ENCODE measurements around the gene LBR.

LBR gene

GRCh38 chr1:225366018-225366417 is 61.8 kb downstream of the LBR start:
- no peak for DNase-seq (ENCODE audit: low read depth)
- no peak overlapping the region for H3K4me3 ChIP-seq (replicated peaks; ENCODE audit: low read depth, low read length)
- no peak for TF ChIP-seq CTCF (IDR thresholded peaks at IDR 0.05; ENCODE audit: low read length, missing control alignments)

GRCh38 chr1:225364439-225364838 is 63.4 kb downstream of the LBR start:
- no peak for DNase-seq (ENCODE audit: low read depth)
- TF ChIP-seq CTCF (IDR thresholded peaks at IDR 0.05; ENCODE audit: low read length, missing control alignments): no peak
- H3K4me3 ChIP-seq (replicated peaks; ENCODE audit: low read depth, low read length): no peak overlapping the region

- DNase-seq (ENCODE audit: low read depth): no peak
- H3K4me3 ChIP-seq (replicated peaks; ENCODE audit: low read depth, low read length): no peak overlapping the region
- no peak for TF ChIP-seq CTCF (IDR thresholded peaks at IDR 0.05; ENCODE audit: low read length, missing control alignments)
Observed at GRCh38 chr1:225362805-225363204, 65.0 kb downstream of the LBR start.

GRCh38 chr1:225361176-225361575 is 66.7 kb downstream of the LBR start:
- DNase-seq (ENCODE audit: low read depth): no peak
- H3K4me3 ChIP-seq (replicated peaks; ENCODE audit: low read depth, low read length): no peak overlapping the region
- no peak for TF ChIP-seq CTCF (IDR thresholded peaks at IDR 0.05; ENCODE audit: low read length, missing control alignments)

GRCh38 chr1:225360119-225360518 is 67.7 kb downstream of the LBR start:
- DNase-seq (ENCODE audit: low read depth): no peak
- no peak overlapping the region for H3K4me3 ChIP-seq (replicated peaks; ENCODE audit: low read depth, low read length)
- no peak for TF ChIP-seq CTCF (IDR thresholded peaks at IDR 0.05; ENCODE audit: low read length, missing control alignments)

GRCh38 chr1:225355863-225356262 is 72.0 kb downstream of the LBR start:
- TF ChIP-seq CTCF (IDR thresholded peaks at IDR 0.05; ENCODE audit: low read length, missing control alignments): no peak
- no peak for DNase-seq (ENCODE audit: low read depth)
- H3K4me3 ChIP-seq (replicated peaks; ENCODE audit: low read depth, low read length): no peak overlapping the region

GRCh38 chr1:225354906-225355305 is 72.9 kb downstream of the LBR start:
- TF ChIP-seq CTCF (IDR thresholded peaks at IDR 0.05; ENCODE audit: low read length, missing control alignments): no peak
- no peak for DNase-seq (ENCODE audit: low read depth)
- no peak overlapping the region for H3K4me3 ChIP-seq (replicated peaks; ENCODE audit: low read depth, low read length)

All from fibroblast of pulmonary artery (primary cell).